SU-DHL-6 (cell line): ENCODE measurements around the gene MAX.

Experiments
- H2AFZ ChIP-seq: fragments of 200-600 bp; sonication (generic); 2 replicates; pipeline ENCODE4 v1.6.1; 2014; ENCODE audit warnings: low read depth, mild to moderate bottlenecking, moderate library complexity, mixed read lengths, antibody characterized with exemption, low read length; ENCODE audit not compliant: severe bottlenecking
- H3F3A ChIP-seq: fragments of 200-600 bp; shearing (Covaris generic); 2 replicates; pipeline ENCODE4 v1.6.0; 2016; ENCODE audit warnings: antibody characterized with exemption, mild to moderate bottlenecking; ENCODE audit not compliant: insufficient read depth
- H3K27ac ChIP-seq: fragments of 200-600 bp; sonication (generic); 2 replicates; pipeline ENCODE4 v1.5.1; 2016; ENCODE audit warnings: low read depth, mild to moderate bottlenecking, low read length, moderate library complexity, mixed read lengths
- H3K27me3 ChIP-seq: fragments of 200-600 bp; sonication (generic), shearing (Covaris generic); 2 replicates; pipeline ENCODE4 v1.6.0; 2014; ENCODE audit warnings: mild to moderate bottlenecking, low read length
- H3K36me3 ChIP-seq: fragments of 200-600 bp; sonication (generic); 2 replicates; pipeline ENCODE4 v1.6.1; 2014; ENCODE audit warnings: mild to moderate bottlenecking, low read length, mixed read lengths
- H3K4me2 ChIP-seq: fragments of 300-600, 200-600 bp; shearing (Covaris generic), sonication (generic); 2 replicates; pipeline ENCODE4 v1.6.0; 2014; ENCODE audit warnings: low read length, low read depth, mild to moderate bottlenecking; ENCODE audit not compliant: poor library complexity, severe bottlenecking
- H3K4me3 ChIP-seq: fragments of 200-600 bp; sonication (generic); 2 replicates; pipeline ENCODE4 v1.5.1; 2014; ENCODE audit warnings: antibody characterized with exemption, low read length, mild to moderate bottlenecking, mixed read lengths; ENCODE audit not compliant: insufficient read depth, poor library complexity, severe bottlenecking
- H3K79me2 ChIP-seq: fragments of 200-600 bp; sonication (generic); 2 replicates; pipeline ENCODE4 v1.6.1; 2014; ENCODE audit warnings: mild to moderate bottlenecking, low read length, moderate library complexity; ENCODE audit not compliant: insufficient read depth
- H3K9ac ChIP-seq: fragments of 200-600 bp; sonication (generic); 2 replicates; pipeline ENCODE4 v1.7.0; 2014; ENCODE audit warnings: mild to moderate bottlenecking, low read length
- H3K9me2 ChIP-seq: fragments of 200-600 bp; sonication (generic); replicated peaks from 2 replicates; pipeline ENCODE4 v1.6.1; 2014; ENCODE audit warnings: low read length; ENCODE audit not compliant: insufficient read depth
- H3K9me3 ChIP-seq: fragments of 200-600 bp; sonication (generic); 2 replicates; pipeline ENCODE4 v1.6.1; 2014; ENCODE audit warnings: low read length, mixed read lengths; ENCODE audit not compliant: insufficient read depth
- H4K20me1 ChIP-seq: fragments of 200-600 bp; sonication (generic); 2 replicates; pipeline ENCODE4 v1.6.1; 2014; ENCODE audit warnings: low read depth, mild to moderate bottlenecking, antibody characterized with exemption, low read length, moderate library complexity, mixed read lengths
- CTCF ChIP-seq: fragments of 200-600 bp; sonication (generic); IDR thresholded peaks from one replicate; pipeline ENCODE4 v1.5.1; 2017; ENCODE audit warnings: antibody characterized with exemption, mild to moderate bottlenecking, low read length, moderate library complexity; ENCODE audit not compliant: insufficient read depth, poor library complexity, severe bottlenecking
- EZH2phosphoT487 ChIP-seq: fragments of 200-600 bp; sonication (generic), shearing (Covaris generic); conservative IDR thresholded peaks from 2 replicates; pipeline ENCODE4 v1.6.1; 2018; ENCODE audit warnings: mild to moderate bottlenecking, antibody characterized with exemption, low read length, moderate library complexity, mixed read lengths

MAX gene

GRCh38 chr14:65025818-65026217 lies 76.5 kb downstream of the MAX start:
- no peak overlapping the region for H2AFZ ChIP-seq
- H4K20me1 ChIP-seq: no peaks in the 10 kb centered on the region
- H3K27me3 ChIP-seq: no peaks in the 10 kb centered on the region
- no peak overlapping the region for H3K4me3 ChIP-seq
- no peak overlapping the region for H3K4me2 ChIP-seq
- no peaks in the 10 kb centered on the region for H3K79me2 ChIP-seq
- no peak overlapping the region for H3K9ac ChIP-seq
- H3K9me2 ChIP-seq: no peaks in the 10 kb centered on the region
- TF ChIP-seq EZH2phosphoT487 (no peak), CTCF (no peak)
- no peaks in the 10 kb centered on the region for H3K36me3 ChIP-seq
- no peak overlapping the region for H3K27ac ChIP-seq
- no peaks in the 10 kb centered on the region for H3F3A ChIP-seq
- H3K9me3 ChIP-seq: no peaks in the 10 kb centered on the region
